NCI-H2196 treated with DMSO at 0.1 percent for 48 hours (cell line): ENCODE measurements around the gene ABHD2.
"Not testable (repeated sequence)": the region's sequence is repeated elsewhere in the genome, so short reads cannot be mapped to it uniquely, and the experiment has no call there.

Source experiments
- DNase-seq: peaks from one replicate; lab custom pipeline; 2025; ENCODE audit not compliant: unreplicated experiment; lab: John Stamatoyannopoulos, UW

ABHD2 gene

GRCh38 chr15:89075101-89075640 lies 13.1 kb upstream of the ABHD2 start:
- no peak for DNase-seq

GRCh38 chr15:89075846-89076245 lies 12.4 kb upstream of the ABHD2 start:
- DNase-seq: no peak

- DNase-seq: no peak
Observed at GRCh38 chr15:89077750-89078149, 10.5 kb upstream of the ABHD2 start.

GRCh38 chr15:89078851-89079810 lies 9.1 kb upstream of the ABHD2 start:
- DNase-seq: no peak

DNA sequence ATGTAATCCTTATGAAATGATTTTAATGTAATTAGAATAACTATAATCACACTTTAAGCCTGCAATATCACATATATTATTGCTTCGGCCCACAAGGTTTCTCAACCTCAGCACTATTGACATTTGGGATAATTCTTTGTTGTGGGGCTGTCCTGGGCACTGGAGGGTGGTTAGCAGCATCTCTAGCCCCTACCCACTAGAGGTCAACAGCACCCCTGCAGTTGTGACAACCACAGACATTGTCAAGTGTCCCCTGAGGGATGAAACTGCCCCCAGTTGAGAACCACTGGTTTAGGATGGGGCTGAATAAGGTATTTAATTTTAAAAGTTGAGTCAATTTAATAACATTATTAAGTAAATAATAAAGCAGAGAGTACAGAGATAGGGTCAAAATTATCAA lies 6.4 kb upstream of the ABHD2 start:
- no peak for DNase-seq

GRCh38 chr15:89083246-89083645 lies 5.0 kb upstream of the ABHD2 start:
- no peak for DNase-seq

DNA sequence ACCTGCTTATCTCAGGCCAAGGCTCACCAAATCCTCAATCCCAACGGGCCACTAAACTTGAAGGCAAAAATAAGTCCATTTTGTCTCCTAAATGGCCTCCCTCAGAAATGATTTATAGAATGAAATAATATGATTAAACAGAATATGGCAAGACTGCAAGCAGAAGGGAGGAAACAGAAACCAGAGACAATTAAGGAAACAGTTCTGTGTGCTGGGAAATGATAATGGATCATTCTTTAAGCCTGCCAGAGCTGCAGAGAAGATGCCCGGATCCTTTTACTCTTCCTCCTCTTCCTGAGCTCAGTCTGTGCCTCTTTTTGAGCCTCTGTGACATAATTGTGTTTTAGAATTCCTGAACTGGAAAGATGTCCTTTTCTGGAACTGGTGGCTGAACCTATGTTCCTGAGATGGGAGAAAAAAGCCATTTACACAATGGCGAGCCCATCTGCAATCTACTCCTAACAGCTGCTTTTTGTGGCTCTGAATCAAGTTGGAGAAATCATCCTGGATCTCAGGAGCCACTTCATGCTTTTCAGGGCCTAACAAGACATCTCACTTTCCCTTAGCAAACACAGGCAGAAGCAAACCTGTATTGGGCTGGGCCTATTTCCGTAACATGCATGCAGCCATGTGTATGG lies 2.8 kb upstream of the ABHD2 start:
- no peak for DNase-seq

DNA sequence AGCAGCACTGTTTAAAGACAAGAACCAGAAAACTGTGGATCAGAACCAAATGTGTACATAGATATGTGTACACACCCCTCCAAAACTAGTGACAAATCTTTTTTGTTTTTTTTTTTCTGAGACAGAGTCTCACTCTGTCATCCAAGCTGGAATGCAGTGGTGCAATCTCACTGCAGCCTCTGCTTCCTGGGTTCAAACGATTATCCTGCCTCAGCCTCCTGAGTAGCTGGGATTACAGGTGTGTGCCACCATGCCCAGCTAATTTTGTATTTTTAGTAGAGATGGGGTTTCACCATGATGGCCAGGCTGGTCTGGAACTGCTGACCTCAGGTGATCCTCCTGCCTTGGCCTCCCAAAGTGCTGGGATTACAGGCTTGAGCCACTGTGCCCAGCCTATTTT lies 2.3 kb upstream of the ABHD2 start:
- DNase-seq: not testable (repeated sequence)

GRCh38 chr15:89086390-89086789 lies 1.9 kb upstream of the ABHD2 start:
- not testable (repeated sequence) for DNase-seq

DNA sequence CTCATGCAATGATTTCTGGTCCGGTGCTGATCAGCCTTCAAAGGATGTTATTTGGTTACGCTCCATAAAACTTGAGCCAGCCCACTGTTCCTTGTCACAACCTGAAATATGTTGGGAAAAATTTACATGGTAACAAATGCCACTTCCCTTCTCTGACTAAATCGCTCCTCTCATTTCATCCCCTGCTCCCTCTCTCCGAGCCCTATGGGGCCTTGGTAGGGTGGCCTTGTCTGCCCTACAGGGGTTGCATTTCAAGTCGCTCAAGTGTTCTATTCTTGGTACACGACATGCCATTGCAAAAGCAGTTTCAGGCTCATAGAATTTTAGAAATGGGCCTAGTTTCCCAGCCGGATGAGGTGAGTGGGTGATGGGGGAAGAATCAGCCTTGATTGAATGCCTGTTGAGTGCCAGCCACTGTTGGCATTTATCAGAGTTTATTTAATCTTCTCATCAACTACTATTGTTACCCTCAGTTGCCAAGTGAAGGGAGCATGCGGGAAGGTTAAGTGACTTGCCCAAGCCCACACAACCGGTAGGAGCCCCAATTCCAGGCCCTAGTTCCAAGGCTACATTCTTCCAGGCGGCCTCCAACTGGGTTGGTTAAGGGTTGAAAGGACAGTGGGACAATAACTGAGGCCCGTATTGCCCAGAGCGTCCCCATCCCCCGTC lies 961 bp upstream of the ABHD2 start:
- DNase-seq: no peak

- no peak for DNase-seq
Observed at GRCh38 chr15:89088605-89089315, 504 bp downstream of the ABHD2 start.

DNA sequence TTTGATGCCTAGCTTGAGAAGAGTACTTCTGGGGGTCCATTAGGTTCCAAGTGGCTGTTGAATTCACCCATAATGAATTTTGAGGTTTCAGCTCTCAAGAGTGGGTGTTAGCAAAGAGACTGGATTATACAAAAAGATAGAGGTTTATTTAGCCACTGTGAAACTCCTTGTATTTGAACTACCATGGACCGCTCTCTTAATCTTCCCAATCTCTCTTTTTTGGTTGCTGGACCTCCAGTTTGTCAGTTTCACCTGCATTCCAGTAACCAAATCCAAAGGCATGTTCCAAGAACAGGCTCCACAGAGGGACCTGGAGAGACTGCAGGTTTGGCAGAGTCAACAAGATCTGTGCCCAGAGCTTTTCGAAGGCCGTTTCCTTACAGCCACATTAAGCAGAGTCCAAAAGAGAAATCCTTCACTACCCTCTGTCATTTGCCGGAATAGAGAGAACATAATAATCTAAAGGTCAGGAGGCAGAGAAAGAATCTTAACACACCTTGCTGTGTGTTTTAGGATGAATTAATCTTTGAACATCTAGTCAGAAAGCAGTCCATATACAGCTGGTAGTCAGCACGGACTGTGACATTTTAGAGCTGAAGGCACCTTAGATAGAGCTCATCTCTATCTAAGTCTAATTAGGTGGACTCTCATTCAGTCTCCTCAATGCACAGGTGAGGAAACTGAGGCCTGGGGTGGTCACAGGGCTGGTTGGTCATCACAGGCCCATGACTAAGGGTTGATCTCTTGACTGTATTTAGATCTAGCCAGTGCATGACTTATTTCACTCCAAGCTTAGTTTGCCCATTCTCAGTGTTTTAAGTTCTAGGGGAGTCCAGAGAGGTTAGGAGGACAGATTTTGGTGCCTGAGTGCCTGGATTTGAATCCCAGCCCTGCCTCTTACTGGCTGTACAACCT lies 1.3 kb downstream of the ABHD2 start:
- no peak for DNase-seq

GRCh38 chr15:89090791-89091626 lies 2.8 kb downstream of the ABHD2 start:
- DNase-seq: peak; percentile 37

DNA sequence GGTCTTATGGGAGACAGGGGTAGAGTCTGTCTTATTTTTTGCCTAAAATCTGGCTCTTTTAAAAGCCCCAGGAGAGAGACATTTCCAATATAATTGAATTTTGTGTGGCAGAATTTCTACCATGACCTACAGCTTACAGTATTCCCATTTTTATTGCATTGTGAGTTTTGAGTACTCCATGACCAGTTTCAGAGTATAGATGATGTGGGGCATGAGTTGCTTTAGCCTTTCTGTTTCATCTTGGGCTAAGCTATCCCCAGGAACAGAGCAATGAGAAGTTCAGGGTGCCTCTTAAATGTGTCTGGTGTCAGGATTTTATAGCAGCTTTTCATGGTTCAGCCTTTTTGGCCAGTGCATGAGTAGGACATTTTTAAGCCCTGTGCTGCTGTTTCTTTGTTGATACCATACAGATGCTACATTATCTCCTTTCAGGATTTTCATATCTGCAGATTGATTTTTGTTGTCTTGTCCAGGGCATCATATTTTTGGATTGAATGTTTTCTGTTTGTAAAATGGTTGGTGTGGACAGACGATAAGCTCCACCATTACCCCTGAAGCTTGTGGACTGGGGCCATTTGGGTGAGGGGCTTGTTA lies 3.5 kb downstream of the ABHD2 start:
- no peak for DNase-seq

- DNase-seq: no peak
Observed at GRCh38 chr15:89093509-89093908, 5.3 kb downstream of the ABHD2 start.

GRCh38 chr15:89095073-89095472 lies 6.8 kb downstream of the ABHD2 start:
- no peak for DNase-seq

DNA sequence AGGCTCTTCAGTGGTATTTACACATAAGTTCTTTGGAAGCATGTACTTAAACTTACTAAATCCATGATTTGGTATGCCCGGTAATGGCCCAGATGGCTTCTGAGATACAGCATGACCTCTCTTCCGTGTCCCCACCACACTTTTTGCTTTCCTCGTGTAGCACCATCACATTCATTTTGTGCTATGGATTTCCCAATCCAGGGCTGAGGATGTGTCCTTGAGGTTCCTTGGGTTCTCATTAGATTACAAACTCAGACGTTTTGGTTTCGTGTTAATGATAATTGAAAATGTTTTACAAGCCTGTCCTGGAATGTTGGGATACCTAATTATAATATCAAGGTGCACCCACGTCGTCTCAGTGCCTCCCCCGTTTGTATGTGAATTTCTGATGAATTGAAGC lies 7.3 kb downstream of the ABHD2 start:
- no peak for DNase-seq

DNA sequence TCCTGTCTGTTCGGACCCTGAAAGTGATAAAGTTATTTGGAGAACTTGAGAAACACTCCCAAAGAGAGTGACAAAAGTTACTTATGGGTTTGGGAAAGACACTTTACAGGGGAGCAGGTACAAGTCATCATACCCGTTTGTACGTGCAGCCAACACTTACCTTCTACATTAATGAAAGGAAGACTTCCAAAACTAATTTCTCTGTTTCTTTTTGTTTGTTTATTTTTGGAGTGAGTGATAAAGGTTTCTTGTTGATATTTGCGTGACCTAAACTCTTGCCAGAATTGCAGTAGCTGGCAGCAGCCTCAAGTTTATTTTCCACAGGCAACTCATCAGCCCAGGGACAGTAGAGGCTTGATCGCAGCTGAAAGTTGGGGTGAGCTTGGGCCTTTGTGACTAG lies 8.4 kb downstream of the ABHD2 start:
- no peak for DNase-seq

DNA sequence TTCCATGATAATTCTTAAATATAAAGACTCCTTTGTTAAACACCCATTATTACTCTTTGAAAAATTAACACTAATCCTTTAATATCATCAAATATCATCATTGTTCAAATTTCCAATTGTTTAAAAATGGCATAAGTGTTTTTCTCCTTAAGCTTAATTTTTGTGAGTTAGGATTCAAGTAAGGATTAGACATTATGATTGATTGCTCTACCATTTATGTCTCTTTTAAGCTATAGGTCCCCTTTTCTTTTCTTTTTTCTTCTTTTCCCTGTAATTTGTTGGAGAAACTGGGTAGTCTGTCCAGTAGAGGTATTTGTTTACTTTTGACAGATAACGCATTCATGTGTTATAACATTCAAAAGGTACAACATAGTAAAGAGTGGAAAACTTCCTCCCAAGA lies 9.1 kb downstream of the ABHD2 start:
- DNase-seq: no peak
